GM12891 (cell line): ENCODE measurements around the gene OGDH.

Source experiments
- POLR2A ChIP-seq: IDR thresholded peaks from 2 replicates; pipeline ENCODE4 v1.6.1; 2011; ENCODE audit warnings: low read depth, low read length, control low read depth
- POLR2AphosphoS5 ChIP-seq: IDR thresholded peaks from 2 replicates; pipeline ENCODE4 v1.6.1; 2011; ENCODE audit warnings: low read depth, low read length, control low read depth
- POU2F2 ChIP-seq: IDR thresholded peaks from 2 replicates; pipeline ENCODE4 v1.6.1; 2011; ENCODE audit warnings: low read depth, mild to moderate bottlenecking, control low read depth, low read length, moderate library complexity
- SPI1 ChIP-seq: IDR thresholded peaks from 2 replicates; pipeline ENCODE4 v1.6.1; 2011; ENCODE audit warnings: low read depth, low read length, control low read depth
- TAF1 ChIP-seq: IDR thresholded peaks from 2 replicates; pipeline ENCODE4 v1.6.1; 2011; ENCODE audit warnings: low read depth, low read length, control low read depth

DNA sequence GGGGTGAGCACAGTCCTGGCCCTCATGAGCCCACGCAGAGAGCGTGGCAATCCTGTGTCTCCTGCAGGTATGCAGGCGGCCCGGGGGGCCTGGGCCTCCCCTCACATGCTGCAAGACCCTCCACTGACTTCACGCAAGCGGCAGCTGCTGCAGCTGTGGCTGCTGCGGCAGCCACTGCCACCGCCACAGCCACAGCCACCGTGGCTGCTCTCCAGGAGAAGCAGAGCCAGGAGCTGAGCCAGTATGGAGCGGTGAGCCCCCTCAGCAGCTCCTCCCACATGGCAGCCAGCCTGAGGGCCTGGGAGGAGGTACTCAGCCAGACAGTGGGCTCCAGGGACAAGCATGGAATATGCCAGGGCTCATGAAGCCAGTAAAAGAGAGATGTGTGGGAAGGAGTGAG lies 150.9 kb downstream of the OGDH start:
- TF ChIP-seq POLR2A (no peak), TAF1 (no peak), POLR2AphosphoS5 (no peak), SPI1 (no peak), POU2F2 (no peak)
